OCI-LY7 (cell line): ENCODE measurements around the gene ETV1. TPM values are rescaled to one million over a fixed set of nuclear protein-coding genes. Genes with fewer than 3 reads are reported as not detected.

ENCODE experiments used
- BruUV-seq: library from RNA; stranded (reverse); fragments of 400-500 nt; replicated peaks from 2 replicates; lab custom pipeline; 2021; lab: Mats Ljungman, UMichigan
- CTCF ChIA-PET: fragments of 300-600 bp; sonication (Branson Sonifier 250); formaldehyde crosslinking; loops from one replicate; lab custom pipeline; 2022; ENCODE audit warnings: antibody characterized with exemption; ENCODE audit not compliant: unreplicated experiment; lab: Charles Lee
- POLR2A ChIA-PET: fragments of 300-600 bp; sonication (Branson Sonifier 250); formaldehyde crosslinking; loops from one replicate; lab custom pipeline; 2022; ENCODE audit warnings: antibody characterized with exemption; lab: Charles Lee
- DNase-seq: peaks from one replicate; pipeline ENCODE4 v3.0.0-alpha.2; 2015; ENCODE audit warnings: low spot score
- H2AFZ ChIP-seq: fragments of 200-600 bp; sonication (generic), shearing (Covaris generic); 2 replicates; pipeline ENCODE4 v1.6.1; 2014; ENCODE audit warnings: mild to moderate bottlenecking, antibody characterized with exemption, low read length, moderate library complexity
- H3K27ac ChIP-seq: fragments of 200-600 bp; sonication (generic); 2 replicates; pipeline ENCODE4 v1.5.1; 2014; ENCODE audit warnings: mixed run types, low read depth, mild to moderate bottlenecking, moderate library complexity, low read length, inconsistent platforms; ENCODE audit not compliant: poor library complexity, severe bottlenecking
- H3K36me3 ChIP-seq: fragments of 200-600 bp; sonication (generic); 2 replicates; pipeline ENCODE4 v1.6.1; 2014; ENCODE audit warnings: mild to moderate bottlenecking, antibody characterized with exemption, low read length, moderate library complexity, mixed read lengths; ENCODE audit not compliant: insufficient read depth
- H3K4me1 ChIP-seq: fragments of 200-600 bp; sonication (generic); 2 replicates; pipeline ENCODE4 v1.5.1; 2014; ENCODE audit warnings: mild to moderate bottlenecking, low read length; ENCODE audit not compliant: insufficient read depth, poor library complexity, severe bottlenecking
- H3K4me2 ChIP-seq: fragments of 200-600 bp; sonication (generic); 2 replicates; pipeline ENCODE4 v1.6.1; 2014; ENCODE audit warnings: mild to moderate bottlenecking, low read length
- H3K4me3 ChIP-seq: fragments of 200-600 bp; sonication (generic); 2 replicates; pipeline ENCODE4 v1.5.1; 2014; ENCODE audit warnings: mild to moderate bottlenecking, low read depth, low read length; ENCODE audit not compliant: poor library complexity, severe bottlenecking
- H3K79me2 ChIP-seq: fragments of 200-600 bp; sonication (generic); 2 replicates; pipeline ENCODE4 v1.6.1; 2016; ENCODE audit warnings: low read depth, mild to moderate bottlenecking, low read length, moderate library complexity, mixed read lengths; ENCODE audit not compliant: insufficient read depth
- H3K9me2 ChIP-seq: fragments of 200-600 bp; sonication (generic); 2 replicates; pipeline ENCODE4 v1.6.1; 2016; ENCODE audit warnings: mild to moderate bottlenecking, low read length, mixed read lengths; ENCODE audit not compliant: insufficient read depth
- H3K9me3 ChIP-seq: fragments of 200-600 bp; sonication (generic); 2 replicates; pipeline ENCODE4 v1.6.1; 2014; ENCODE audit warnings: mild to moderate bottlenecking, mixed run types, low read length, mixed read lengths
- H4K20me1 ChIP-seq: fragments of 200-600 bp; sonication (generic); 2 replicates; pipeline ENCODE4 v1.6.1; 2014; ENCODE audit warnings: mild to moderate bottlenecking, antibody characterized with exemption, low read length, moderate library complexity, mixed read lengths; ENCODE audit not compliant: insufficient read depth
- EZH2phosphoT487 ChIP-seq: fragments of 200-600 bp; sonication (generic); IDR thresholded peaks from 2 replicates; pipeline ENCODE4 v1.6.1; 2018; ENCODE audit warnings: low read depth, borderline replicate concordance, mild to moderate bottlenecking, mixed run types, antibody characterized with exemption, low read length, moderate library complexity, mixed read lengths
- intact Hi-C: fragments of 100-400 bp; cut with micrococcal nuclease; formaldehyde crosslinking; loops from one replicate; pipeline ENCODE4 v1.10.0; 2022; ENCODE audit not compliant: unreplicated experiment
- total RNA-seq, 2 experiments: library from RNA; depleted of rRNA in 1 of 2; stranded (reverse); fragments of >200 nt in 1 of 2; shearing (Covaris generic) in 1 of 2; gene quantifications; 2 replicates each; pipeline ENCODE4 v1.2.3, GENCODE V29; 2014 to 2022
- TF ChIP-seq, protein P1 (sequence below): fragments of 200-600 bp; sonication (generic); conservative IDR thresholded peaks from 2 replicates; pipeline ENCODE4 v1.5.1; 2014; ENCODE audit warnings: mild to moderate bottlenecking, antibody characterized with exemption, low read length, moderate library complexity, mixed read lengths

ETV1 gene
- total RNA-seq, 2 experiments from 2014 or later, result not detected

DNA sequence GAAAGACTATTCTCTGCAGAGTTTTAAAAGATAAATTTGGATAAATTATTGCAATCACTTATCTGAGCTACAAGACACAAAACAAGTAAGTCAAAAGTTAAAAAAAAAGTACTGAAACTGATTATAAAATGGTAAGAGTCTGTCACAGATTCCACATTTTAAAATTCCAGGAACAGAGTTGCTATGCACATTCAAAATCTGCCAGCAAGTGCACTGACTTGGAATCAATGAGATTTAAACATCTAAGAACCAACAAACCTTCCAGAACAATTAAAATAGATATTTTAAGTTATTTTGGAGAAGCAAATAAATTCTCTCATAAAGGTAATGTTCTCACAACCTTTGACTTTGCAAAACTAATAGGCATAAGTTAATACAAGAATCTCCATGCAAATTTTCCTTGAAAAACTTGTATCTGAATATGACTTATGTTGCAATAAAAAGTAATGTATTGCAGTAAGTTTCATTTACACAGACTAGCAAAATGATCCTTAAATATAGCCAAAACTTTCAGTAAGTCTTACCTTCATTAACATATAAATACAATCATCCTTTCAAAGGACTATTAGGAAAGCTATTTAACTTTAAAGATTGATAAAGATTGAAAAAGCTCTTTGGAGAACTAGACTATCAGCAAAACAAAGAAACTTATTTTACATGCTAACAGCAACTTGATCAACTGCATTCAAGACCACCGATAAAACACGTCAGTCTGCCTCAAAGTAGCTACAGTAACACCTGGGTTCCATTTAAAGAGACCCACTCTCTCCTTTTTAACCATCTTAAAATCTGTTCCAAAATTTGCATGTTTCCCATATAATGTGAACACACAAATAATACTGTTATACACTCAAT is 4.4 kb downstream of the ETV1 start:
- ChIA-PET POLR2A (interaction anchor here (0.8 kb wide), 1 partner anchor 1150 kb away, joined by 3 read pairs; no protein-coding TSS in a partner anchor), CTCF (no interaction called here)
- H3K4me2 ChIP-seq, result no peak overlapping the region
- TF ChIP-seq, protein P1, sequence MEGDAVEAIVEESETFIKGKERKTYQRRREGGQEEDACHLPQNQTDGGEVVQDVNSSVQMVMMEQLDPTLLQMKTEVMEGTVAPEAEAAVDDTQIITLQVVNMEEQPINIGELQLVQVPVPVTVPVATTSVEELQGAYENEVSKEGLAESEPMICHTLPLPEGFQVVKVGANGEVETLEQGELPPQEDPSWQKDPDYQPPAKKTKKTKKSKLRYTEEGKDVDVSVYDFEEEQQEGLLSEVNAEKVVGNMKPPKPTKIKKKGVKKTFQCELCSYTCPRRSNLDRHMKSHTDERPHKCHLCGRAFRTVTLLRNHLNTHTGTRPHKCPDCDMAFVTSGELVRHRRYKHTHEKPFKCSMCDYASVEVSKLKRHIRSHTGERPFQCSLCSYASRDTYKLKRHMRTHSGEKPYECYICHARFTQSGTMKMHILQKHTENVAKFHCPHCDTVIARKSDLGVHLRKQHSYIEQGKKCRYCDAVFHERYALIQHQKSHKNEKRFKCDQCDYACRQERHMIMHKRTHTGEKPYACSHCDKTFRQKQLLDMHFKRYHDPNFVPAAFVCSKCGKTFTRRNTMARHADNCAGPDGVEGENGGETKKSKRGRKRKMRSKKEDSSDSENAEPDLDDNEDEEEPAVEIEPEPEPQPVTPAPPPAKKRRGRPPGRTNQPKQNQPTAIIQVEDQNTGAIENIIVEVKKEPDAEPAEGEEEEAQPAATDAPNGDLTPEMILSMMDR, result no peak
- TF ChIP-seq EZH2phosphoT487, result no peak
- no peaks in the 10 kb centered on the region for H3K79me2 ChIP-seq
- intact Hi-C loops, result no loop called here
- no peaks in the 10 kb centered on the region for H3K9me3 ChIP-seq
- H3K36me3 ChIP-seq, result no peaks in the 10 kb centered on the region
- H3K4me1 ChIP-seq, result no peaks in the 10 kb centered on the region
- no peak overlapping the region for H3K27ac ChIP-seq
- H3K9me2 ChIP-seq, result no peaks in the 10 kb centered on the region
- H3K4me3 ChIP-seq, result no peak overlapping the region
- no peak overlapping the region for H2AFZ ChIP-seq
- H4K20me1 ChIP-seq, result no peaks in the 10 kb centered on the region
- BruUV-seq, result no TSS peak
- no peak for DNase-seq

DNA sequence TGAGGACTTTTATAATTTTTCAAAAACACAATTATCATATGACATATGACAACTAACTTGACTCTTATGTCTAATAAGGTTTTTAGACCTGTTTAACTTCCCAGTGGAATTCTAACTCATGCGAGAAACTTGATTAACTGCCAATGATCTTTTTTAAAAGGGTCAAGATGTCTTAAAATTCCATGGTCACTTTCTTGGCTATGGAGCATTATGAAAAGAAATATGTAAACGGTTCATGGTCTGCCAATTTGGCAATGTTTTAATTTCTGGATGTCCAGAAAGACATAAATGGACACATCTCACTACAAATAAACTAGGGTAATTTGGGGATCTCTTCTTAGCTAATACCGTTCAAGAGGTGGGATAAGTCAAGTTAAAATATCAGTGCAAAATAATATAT is 5.4 kb downstream of the ETV1 start:
- Histone ChIP-seq H4K20me1 (no peaks in the 10 kb centered on the region), H3K79me2 (no peaks in the 10 kb centered on the region), H3K27ac (no peak overlapping the region), H3K4me2 (no peak overlapping the region), H3K9me2 (no peaks in the 10 kb centered on the region), H2AFZ (no peak overlapping the region), H3K36me3 (no peaks in the 10 kb centered on the region), H3K4me1 (no peaks in the 10 kb centered on the region), H3K4me3 (no peak overlapping the region), H3K9me3 (no peaks in the 10 kb centered on the region)
- BruUV-seq, result no TSS peak
- POLR2A ChIA-PET, result no interaction called here
- intact Hi-C loops, result no loop called here
- DNase-seq, result no peak
- CTCF ChIA-PET, result no interaction called here
- no peak for TF ChIP-seq EZH2phosphoT487
- TF ChIP-seq, protein P1, result no peak

DNA sequence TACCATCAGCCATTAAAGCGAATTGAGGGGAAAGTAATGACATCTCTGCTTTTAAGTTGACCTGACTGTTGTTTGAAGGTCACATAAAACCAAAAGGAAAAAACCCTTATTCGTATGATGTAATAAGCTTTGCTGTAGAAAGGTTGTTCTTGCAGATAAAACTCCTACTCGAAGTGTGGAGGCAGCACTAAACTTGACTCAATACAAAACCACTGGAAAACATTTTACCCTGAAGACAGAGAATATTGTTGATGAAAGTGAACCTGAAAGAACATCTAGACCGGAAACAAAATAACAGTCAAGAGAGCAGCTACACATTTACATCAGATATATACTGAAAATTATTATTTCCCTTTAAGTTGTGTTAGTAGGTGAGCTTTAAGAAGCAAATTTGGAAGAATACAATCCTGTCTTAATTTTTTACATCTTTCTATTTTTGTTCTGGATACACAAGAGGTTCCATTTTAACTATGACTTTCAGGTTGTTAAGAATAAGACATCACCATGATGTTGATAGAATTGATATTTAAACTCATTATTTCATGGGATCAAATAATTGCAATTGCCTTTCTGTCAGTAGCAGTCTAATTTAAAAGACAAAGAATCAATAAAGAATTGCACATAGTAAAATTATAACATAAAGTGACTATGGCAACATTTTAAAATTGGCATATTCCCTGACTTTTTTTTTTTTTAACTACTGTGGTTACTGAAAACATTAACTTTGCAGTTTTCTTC is 6.4 kb downstream of the ETV1 start:
- intact Hi-C loops, result no loop called here
- DNase-seq, result no peak
- no TSS peak for BruUV-seq
- H3K79me2 ChIP-seq, result no peaks in the 10 kb centered on the region
- H3K4me3 ChIP-seq, result no peak overlapping the region
- H3K9me2 ChIP-seq, result no peaks in the 10 kb centered on the region
- POLR2A ChIA-PET, result interaction anchor here (0.6 kb wide), 1 partner anchor 1312 kb away, joined by 3 read pairs; no protein-coding TSS in a partner anchor
- H4K20me1 ChIP-seq, result no peaks in the 10 kb centered on the region
- no peaks in the 10 kb centered on the region for H3K36me3 ChIP-seq
- H2AFZ ChIP-seq, result no peak overlapping the region
- CTCF ChIA-PET, result no interaction called here
- no peak overlapping the region for H3K27ac ChIP-seq
- no peaks in the 10 kb centered on the region for H3K9me3 ChIP-seq
- TF ChIP-seq EZH2phosphoT487, result no peak
- TF ChIP-seq, protein P1, result no peak
- no peaks in the 10 kb centered on the region for H3K4me1 ChIP-seq
- H3K4me2 ChIP-seq, result no peak overlapping the region
